Cardiac muscle cell (in vitro differentiated cells and primary cell): ENCODE measurements around the gene EMP1. TPM values are rescaled to one million over a fixed set of nuclear protein-coding genes. Genes with fewer than 3 reads are reported as not detected.

Experiments
- DNase-seq, 2 donors: peaks; one replicate each; pipeline versions ENCODE4 v3.0.0 to v3.0.0-alpha.2; 2010 to 2017; ENCODE audit warnings: low read depth in 1 of 2, low spot score in 1 of 2
- H3K27ac ChIP-seq: fragments of 200-600 bp; sonication (generic); 2 replicates; pipeline ENCODE4 v1.5.1; 2016
- H3K27me3 ChIP-seq: fragments of 200-600 bp; sonication (generic); 2 replicates; pipeline ENCODE4 v1.6.0; 2016; ENCODE audit warnings: control low read depth
- H3K36me3 ChIP-seq: fragments of 200-600 bp; sonication (generic); 2 replicates; pipeline ENCODE4 v1.5.1; 2016; ENCODE audit warnings: control low read depth
- H3K4me1 ChIP-seq: fragments of 200-600 bp; sonication (generic); 2 replicates; pipeline ENCODE4 v1.8.1; 2017; ENCODE audit warnings: low read depth, mild to moderate bottlenecking, mixed run types
- H3K4me3 ChIP-seq: fragments of 200-600 bp; sonication (generic); 2 replicates; pipeline ENCODE4 v1.5.1; 2016; ENCODE audit warnings: mild to moderate bottlenecking
- H3K9me3 ChIP-seq: fragments of 200-600 bp; sonication (generic); 2 replicates; pipeline ENCODE4 v1.5.1; 2017; ENCODE audit warnings: low read depth, mild to moderate bottlenecking, control low read depth
- polyA plus RNA-seq: library from polyadenylated mRNA; unstranded; fragments of >200 nt; fragmentation: Nextera tagmentation; extraction: Ambion mirVana; gene quantifications from 2 replicates; pipeline ENCODE4 v1.2.1, GENCODE V29; 2016
- total RNA-seq: library from RNA; depleted of rRNA; stranded (reverse); fragments of >200 nt; gene quantifications from 2 replicates; pipeline ENCODE4 v1.2.3, GENCODE V29; 2016
- TF ChIP-seq, protein P1 (sequence below): IDR thresholded peaks from 2 replicates; pipeline ENCODE4 v1.5.1; 2012; ENCODE audit warnings: low read depth, mild to moderate bottlenecking, low read length

EMP1 gene
- total and polyA plus RNA-seq, 2 experiments from 2014 or later: 0.30 to 1.7 TPM

DNA sequence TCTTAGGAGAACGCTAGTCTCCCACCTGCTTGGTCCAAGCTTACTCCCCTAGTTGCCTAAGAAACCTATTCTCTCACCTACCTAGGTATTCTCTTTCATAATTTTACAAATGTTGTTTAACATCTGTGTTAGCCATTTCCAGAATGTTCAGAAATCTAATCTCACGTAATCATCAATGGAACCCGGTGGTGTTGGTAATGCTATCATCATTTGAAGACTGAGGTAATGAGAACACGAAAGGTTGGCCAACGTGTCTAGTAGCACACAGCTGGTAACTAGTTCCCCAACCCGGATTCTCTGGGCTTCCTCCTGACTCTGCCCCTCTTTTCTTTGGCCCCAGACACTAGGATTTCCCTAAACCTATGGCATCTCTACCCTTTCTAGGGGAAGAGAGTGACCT lies 43.8 kb upstream of the EMP1 start:
- no peaks in the 10 kb centered on the region for H3K9me3 ChIP-seq

DNA sequence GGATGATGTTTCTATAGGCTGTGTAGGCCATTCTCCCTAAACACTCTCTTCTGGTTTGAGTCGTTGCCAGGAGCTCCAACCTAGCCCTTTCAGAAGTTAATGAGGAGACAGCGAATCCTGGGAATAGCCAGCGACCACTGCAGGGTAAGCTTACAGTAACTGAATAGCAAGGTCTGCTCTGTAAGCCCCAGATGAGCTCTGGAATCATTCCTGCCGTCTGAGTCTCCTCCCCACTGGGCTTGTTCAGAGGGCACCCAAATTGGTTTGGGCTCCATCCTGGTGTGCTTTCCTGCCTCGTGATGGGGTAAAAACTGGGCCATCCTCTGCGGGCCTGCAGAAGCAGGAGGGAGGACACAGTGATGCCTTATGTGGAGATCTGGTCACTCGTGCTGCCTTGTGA lies 43.3 kb upstream of the EMP1 start:
- Histone ChIP-seq H3K9me3 (no peaks in the 10 kb centered on the region), H3K4me3 (no peak overlapping the region), H3K27ac (no peak overlapping the region), H3K27me3 (no peaks in the 10 kb centered on the region), H3K4me1 (no peaks in the 10 kb centered on the region), H3K36me3 (no peaks in the 10 kb centered on the region)
- TF ChIP-seq, protein P1, sequence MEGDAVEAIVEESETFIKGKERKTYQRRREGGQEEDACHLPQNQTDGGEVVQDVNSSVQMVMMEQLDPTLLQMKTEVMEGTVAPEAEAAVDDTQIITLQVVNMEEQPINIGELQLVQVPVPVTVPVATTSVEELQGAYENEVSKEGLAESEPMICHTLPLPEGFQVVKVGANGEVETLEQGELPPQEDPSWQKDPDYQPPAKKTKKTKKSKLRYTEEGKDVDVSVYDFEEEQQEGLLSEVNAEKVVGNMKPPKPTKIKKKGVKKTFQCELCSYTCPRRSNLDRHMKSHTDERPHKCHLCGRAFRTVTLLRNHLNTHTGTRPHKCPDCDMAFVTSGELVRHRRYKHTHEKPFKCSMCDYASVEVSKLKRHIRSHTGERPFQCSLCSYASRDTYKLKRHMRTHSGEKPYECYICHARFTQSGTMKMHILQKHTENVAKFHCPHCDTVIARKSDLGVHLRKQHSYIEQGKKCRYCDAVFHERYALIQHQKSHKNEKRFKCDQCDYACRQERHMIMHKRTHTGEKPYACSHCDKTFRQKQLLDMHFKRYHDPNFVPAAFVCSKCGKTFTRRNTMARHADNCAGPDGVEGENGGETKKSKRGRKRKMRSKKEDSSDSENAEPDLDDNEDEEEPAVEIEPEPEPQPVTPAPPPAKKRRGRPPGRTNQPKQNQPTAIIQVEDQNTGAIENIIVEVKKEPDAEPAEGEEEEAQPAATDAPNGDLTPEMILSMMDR: no peak
- DNase-seq: no peak

More for the DNA sequence above, 43.8 kb upstream of the EMP1 start:
- no peaks in the 10 kb centered on the region for H3K27me3 ChIP-seq
- TF ChIP-seq, protein P1: no peak
- DNase-seq: no peak
- no peak overlapping the region for H3K4me3 ChIP-seq
- no peak overlapping the region for H3K27ac ChIP-seq
- H3K4me1 ChIP-seq: no peaks in the 10 kb centered on the region
- no peaks in the 10 kb centered on the region for H3K36me3 ChIP-seq

DNA sequence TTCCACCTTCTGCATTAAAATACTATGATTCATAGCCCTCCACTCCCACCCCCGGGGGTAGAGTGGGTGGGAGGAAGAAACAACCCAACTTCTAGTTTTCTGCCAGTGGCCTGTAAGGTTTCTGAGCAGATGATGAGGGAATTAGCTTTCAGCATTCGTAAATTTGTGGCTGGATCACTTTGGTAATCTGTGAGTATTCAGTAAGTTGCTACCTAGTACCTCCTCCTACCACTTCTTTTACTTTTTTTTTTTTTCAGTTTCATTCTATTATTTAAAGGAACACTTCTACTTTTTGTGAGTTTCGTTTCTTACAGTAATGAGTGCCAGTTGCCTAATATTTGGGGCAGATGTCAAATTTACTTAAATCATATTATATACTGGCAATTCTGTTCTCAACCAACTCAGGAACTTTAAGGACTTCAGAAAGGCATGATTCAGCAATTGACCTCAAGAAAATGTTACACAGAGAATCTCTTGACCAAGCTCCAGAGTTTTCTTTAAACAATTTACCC lies 42.4 kb upstream of the EMP1 start:
- peak in 1 of 2 donors; percentile 31 for DNase-seq
- Histone ChIP-seq H3K27me3 (no peaks in the 10 kb centered on the region), H3K9me3 (no peaks in the 10 kb centered on the region), H3K36me3 (no peaks in the 10 kb centered on the region), H3K27ac (no peak overlapping the region), H3K4me1 (no peaks in the 10 kb centered on the region), H3K4me3 (no peak overlapping the region)
- TF ChIP-seq, protein P1: no peak

DNA sequence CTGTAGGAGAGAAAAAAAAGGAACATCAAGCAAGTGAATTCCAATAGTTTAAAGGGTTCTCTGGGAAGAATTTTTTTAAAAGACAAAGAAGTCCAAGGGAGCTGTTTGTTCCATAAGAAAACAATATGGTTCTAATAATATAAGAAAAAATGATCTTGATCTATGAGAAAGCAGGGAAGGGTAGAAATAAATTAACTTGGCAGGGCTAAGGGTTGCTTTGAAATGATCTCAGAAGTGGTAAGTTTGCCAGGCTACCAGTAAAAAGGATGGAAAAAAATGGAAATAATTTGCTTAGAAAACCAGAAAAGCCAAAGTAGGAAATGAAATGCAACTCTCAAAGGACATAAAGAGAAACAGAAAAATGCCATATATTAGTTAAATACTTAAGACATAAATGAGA lies 41.7 kb upstream of the EMP1 start:
- Histone ChIP-seq H3K36me3 (no peaks in the 10 kb centered on the region), H3K4me1 (no peaks in the 10 kb centered on the region), H3K4me3 (no peak overlapping the region), H3K27me3 (no peaks in the 10 kb centered on the region), H3K27ac (no peak overlapping the region), H3K9me3 (no peaks in the 10 kb centered on the region)
- TF ChIP-seq, protein P1: no peak
- DNase-seq: no peak

DNA sequence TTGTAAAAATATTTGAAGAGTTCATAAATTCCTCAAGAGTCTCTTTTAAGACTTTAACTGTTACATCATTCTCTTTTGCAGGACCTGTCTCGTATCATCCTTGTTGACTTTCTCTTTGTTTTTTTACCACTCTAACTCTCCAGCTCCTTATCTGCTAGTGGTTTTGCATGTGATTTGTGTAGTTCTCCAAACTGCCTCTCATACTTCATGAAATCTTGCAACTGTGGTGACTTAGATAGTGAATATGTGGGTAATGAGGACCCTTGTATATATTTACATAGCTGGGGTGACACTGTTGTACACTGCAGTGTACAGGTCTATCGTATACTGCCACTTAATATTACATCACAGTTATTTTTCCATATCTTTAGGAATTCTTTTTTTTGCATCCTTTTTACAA lies 40.2 kb upstream of the EMP1 start:
- H3K4me3 ChIP-seq: no peak overlapping the region
- H3K27me3 ChIP-seq: no peaks in the 10 kb centered on the region
- no peaks in the 10 kb centered on the region for H3K4me1 ChIP-seq
- DNase-seq: peak in 1 of 2 donors; percentile 60
- H3K36me3 ChIP-seq: no peaks in the 10 kb centered on the region
- no peaks in the 10 kb centered on the region for H3K9me3 ChIP-seq
- H3K27ac ChIP-seq: no peak overlapping the region
- TF ChIP-seq, protein P1: no peak

DNA sequence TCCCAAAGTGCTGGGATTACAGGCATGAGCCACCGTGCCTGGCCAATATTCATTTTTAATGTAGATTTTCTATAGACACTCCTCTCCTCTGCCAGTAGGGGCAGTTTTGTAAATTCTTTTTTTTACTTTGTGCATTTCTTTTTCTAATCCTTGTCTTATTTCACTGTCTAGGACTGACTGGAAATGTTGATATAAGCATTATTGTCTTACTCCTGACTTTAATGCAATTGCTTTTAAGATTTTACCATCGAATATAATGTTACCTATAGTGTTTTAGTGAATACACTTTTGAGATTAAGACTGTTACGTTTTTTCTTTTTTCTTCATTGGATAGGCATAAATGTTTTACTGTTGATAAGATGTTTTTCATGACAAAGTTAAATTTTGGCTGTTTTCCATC lies 35.4 kb upstream of the EMP1 start:
- Histone ChIP-seq H3K4me3 (no peak overlapping the region), H3K27me3 (no peaks in the 10 kb centered on the region), H3K4me1 (no peaks in the 10 kb centered on the region), H3K27ac (no peak overlapping the region), H3K9me3 (no peaks in the 10 kb centered on the region), H3K36me3 (no peaks in the 10 kb centered on the region)
- no peak for DNase-seq
- TF ChIP-seq, protein P1: peak; percentile 40
